H1 (cell line): ENCODE measurements around the gene COL4A4.

Source experiments
- CTCF ChIP-seq, 3 experiments: IDR thresholded peaks; 1 replicate in 2 of 3; 2 replicates in 1 of 3; pipeline versions ENCODE4 v1.5.1 to v1.6.1; 2011; ENCODE audit warnings: low read length in 3 of 3, mild to moderate bottlenecking in 3 of 3, inconsistent platforms in 2 of 3, low read depth in 1 of 3, moderate library complexity in 1 of 3; ENCODE audit not compliant: insufficient read depth in 1 of 3; ENCODE audit errors: control extremely low read depth in 1 of 3
- JUN ChIP-seq: IDR thresholded peaks from 2 replicates; pipeline ENCODE4 v1.6.1; 2011; ENCODE audit warnings: low read depth, mild to moderate bottlenecking, improper control_type of control experiment, low read length
- KDM1A ChIP-seq: fragments of 200-600, 300-600 bp; sonication (generic); IDR thresholded peaks from 2 replicates; pipeline ENCODE4 v1.7.1; 2016; ENCODE audit warnings: mild to moderate bottlenecking, low read length, borderline replicate concordance
- PHF8 ChIP-seq: fragments of 200-600 bp; sonication (generic); conservative IDR thresholded peaks from 2 replicates; pipeline ENCODE4 v1.7.1; 2012; ENCODE audit warnings: low read depth, mild to moderate bottlenecking, inconsistent platforms, low read length, moderate library complexity
- POLR2A ChIP-seq, 2 experiments: IDR thresholded peaks; 1 replicate in 1 of 2; 2 replicates in 1 of 2; pipeline ENCODE4 v1.6.1; 2011; ENCODE audit warnings: low read depth in 2 of 2, low read length in 2 of 2, mild to moderate bottlenecking in 2 of 2; ENCODE audit errors: control extremely low read depth in 1 of 2
- POLR2AphosphoS5 ChIP-seq: IDR thresholded peaks from 2 replicates; pipeline ENCODE4 v1.6.1; 2011; ENCODE audit warnings: low read depth, low read length
- RXRA ChIP-seq: IDR thresholded peaks from 2 replicates; pipeline ENCODE4 v1.6.1; 2011; ENCODE audit warnings: low read depth, mild to moderate bottlenecking, low read length, moderate library complexity; ENCODE audit not compliant: insufficient read depth
- SIN3A ChIP-seq, 2 experiments: IDR thresholded peaks in 1 of 2; conservative IDR thresholded peaks in 1 of 2; 2 replicates each; pipeline ENCODE4 v1.6.1; 2011 to 2012; ENCODE audit warnings: low read length in 2 of 2, improper control_type of control experiment in 1 of 2, low read depth in 1 of 2, mild to moderate bottlenecking in 1 of 2
- YY1 ChIP-seq: IDR thresholded peaks from 2 replicates; pipeline ENCODE4 v1.6.1; 2011; ENCODE audit warnings: low read depth, mild to moderate bottlenecking, low read length

GRCh38 chr2:227010433-227010832, 153.6 kb downstream of the COL4A4 start:
- TF ChIP-seq RXRA, result no peak
- no peak for TF ChIP-seq JUN
- TF ChIP-seq CTCF (IDR thresholded peaks at IDR 0.05; ENCODE audit: control extremely low read depth in 1 of 3, insufficient read depth in 1 of 3, low read depth in 1 of 3, low read length in 3 of 3), result no peak
- TF ChIP-seq POLR2A (IDR thresholded peaks at IDR 0.05; ENCODE audit: control extremely low read depth in 1 of 2, low read depth in 2 of 2, low read length in 2 of 2), result no peak
- TF ChIP-seq YY1, result no peak
- no peak for TF ChIP-seq PHF8
- TF ChIP-seq SIN3A (conservative IDR thresholded peaks at IDR 0.05 in 1 of 2, IDR thresholded peaks at IDR 0.05 in 1 of 2; ENCODE audit: low read depth in 1 of 2, low read length in 2 of 2), result no peak
- no peak for TF ChIP-seq POLR2AphosphoS5
- TF ChIP-seq KDM1A, result no peak
